Pons (tissue), 1 donor: ENCODE results near the gene LHPP.
A peak's percentile ranks its signal among the peaks of the same experiment; 100 is the strongest.

ENCODE experiments used
- DNase-seq: peaks from one replicate; pipeline ENCODE4 v3.0.0-alpha.2; 2016; ENCODE audit warnings: low spot score

The LHPP gene

DNA sequence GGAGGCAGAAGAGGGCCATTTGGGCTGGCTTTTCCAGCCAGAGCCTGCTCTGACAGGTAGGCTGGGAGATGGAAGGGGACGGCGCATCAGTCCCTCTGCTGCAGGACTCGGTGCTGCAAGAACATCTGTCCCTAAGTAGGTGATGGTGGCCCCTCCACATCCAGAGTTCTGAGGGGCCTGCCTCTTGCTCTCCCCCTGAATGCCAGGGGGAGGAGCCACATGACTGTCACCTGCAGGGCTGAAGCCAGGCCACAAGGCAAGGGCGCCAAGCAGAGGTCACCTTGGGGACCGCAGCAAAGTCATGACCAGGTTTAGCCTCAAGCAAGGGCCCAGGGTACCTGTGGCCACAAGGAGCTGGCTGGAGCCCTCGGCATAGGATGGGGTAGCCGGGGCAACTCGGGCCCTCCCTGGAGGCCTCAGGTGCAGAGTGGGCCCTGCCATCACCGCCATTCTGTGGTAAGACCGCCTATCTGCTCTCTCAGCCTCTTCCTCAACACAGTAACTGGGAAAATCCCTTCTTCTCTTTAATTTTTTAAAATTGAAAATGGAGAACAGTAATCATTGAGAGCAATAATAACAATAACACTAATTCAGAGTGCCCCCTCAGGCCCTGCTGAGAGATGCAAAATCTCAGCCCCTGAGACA is 183.3 kb downstream of the LHPP start:
- DNase-seq: no peak

DNA sequence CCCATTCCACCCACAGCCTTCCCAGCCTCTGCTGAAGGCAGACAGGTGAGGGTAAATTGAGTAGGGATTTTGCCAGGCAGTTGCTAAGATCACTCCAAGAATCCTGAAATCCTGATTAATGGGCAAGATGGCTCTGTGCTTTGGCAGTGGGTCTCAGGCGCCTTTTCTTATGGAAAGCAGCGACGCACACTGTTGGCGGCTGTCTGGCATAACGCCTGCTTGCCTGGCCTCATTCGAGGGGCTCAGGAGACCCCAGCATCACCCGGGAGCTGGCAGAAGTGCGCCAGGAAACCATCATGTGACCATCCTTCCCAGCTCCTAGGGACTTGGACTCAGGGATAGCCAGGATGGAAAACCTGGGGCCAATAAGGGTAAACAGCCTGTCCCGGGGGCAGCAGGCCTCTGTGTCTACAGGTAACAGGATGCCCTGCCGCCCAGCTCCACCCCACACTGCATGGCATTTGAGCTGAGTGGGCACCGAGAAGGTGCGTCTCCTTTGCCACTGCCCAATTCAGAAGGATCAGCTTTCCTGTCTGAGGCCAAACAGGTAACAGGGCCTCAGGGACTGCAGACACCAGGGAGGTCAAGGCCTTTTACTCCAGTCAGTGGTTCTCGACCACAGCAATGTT is 184.0 kb downstream of the LHPP start:
- DNase-seq: no peak

DNA sequence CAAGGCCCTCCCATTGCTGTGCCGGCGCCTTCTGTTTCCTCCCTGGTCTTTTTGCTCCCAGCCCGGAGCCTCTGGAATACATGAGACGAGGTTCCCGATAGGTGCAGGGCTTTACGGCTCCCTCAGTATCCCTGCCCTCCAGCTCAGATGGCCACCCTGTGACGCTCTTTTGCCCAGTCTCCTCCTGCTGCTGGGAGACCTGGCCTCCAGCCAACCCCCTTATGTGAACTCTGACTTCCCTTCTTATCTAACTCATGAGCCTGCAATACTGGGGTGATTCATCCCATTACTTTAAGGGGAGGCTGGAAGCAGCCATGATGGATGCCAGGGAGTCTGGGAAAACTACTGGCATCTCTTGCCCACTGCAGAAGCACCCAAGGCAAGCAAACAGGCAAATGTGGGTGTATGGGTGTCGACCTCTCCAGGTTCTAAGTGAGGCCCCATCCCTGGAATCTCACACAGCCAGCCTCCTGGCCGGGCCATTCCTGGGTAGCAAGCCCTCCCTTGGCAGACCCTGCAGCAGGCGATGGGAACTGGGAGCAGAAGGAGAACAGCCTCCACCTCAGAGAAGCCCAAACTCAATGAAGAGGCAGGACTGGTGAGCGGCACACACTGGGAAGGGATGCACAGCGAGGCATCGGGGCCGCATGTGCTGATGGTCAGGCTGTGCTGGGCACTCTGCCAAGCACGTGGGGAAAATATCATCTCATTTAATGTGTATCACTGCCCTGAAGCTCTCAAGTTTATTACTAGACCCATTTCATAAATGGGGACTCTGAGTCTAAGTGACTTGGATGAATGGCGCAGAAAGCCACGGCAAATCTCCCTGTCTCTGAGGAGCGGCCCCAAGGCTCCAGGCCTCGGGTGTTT is 185.1 kb downstream of the LHPP start:
- peak; percentile 71 for DNase-seq

DNA sequence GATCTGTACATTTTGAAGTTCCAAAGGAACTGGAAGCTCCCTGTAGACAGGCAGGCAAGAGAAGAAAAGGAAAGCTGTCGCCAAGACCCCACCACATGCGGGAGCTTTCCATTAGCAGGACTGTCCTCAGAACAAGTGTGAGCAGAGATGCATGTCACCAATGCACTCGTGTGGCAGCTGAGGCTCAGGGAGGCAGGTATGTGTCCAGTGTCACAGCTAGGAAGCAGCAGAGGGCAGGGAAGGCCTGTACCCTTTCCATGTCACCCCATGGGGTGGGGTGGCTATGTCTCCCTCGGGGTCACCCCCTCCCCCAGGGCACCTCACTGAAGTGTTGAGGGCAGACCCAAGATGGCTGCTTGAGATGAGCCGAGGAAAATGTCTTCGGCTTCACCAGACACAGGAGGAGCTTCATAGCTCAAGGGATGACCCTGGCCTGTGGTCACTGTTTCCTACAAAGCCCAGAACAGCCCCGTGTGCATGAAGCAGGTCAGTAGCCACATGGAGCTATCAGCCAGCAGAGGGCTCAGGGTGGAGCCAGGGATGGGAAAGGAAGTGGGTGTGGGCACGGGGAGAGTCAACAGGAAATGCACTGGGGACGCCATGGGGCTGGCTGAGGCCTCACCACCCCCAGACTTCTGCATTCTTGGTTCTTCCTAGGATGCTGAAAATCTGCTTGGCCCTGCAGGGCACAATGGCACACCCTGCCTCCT is 186.0 kb downstream of the LHPP start:
- DNase-seq: peak; percentile 72

DNA sequence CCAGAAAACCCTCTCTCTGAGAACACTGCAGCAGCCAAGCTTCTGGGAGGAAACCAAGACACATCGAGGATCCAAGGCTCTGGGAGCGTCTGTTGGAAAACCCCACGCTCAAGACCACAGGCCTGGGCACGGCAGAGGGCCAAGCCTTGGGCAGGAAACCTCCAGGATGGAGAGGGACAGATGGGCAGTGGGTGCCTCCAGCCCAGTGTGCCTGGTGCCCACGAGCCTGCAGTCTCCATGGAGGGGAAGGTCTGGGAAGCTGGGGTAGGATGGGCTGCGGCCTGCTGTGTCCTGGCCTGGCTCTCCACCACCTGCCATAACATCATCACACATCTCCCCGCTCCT is 186.5 kb downstream of the LHPP start:
- no peak for DNase-seq

DNA sequence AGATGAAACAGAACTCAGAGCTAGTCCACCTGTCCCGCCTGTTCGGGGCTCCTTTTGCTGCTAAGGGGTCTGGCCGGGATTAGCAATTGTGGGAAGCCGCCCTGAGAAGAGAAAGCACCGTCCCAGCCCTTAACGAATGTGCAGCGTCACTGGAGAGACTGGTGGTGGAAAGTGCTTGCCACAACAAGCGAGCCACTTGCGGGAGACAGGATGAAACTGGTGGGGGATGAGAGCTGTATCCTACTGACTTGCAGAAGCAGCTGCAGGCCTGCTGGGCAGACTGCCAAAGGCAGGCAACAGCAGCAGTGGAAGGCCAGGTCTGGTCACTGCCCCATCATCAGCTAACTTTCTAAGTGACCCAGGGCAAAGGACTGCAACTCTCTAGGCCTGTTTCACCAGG is 187.1 kb downstream of the LHPP start:
- DNase-seq: peak; percentile 94

DNA sequence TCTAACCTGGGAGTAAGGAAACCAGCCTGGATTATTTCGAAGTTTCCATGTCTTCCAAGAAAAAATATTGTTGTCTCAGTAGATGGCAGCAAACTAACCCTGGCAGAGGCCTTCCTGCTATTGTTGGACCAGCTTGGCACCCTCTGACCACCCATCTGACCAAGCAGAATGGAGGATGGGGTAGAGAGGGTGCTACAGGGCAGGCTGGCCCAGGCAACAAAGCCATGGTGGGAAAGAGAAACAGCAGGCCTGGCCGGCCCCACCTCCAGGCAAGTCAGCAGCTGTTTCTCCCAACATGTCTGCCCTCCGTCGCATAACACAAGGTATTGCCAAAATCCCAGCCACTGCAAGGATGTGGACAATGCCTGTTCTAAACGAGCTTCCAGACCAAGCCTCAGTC is 187.6 kb downstream of the LHPP start:
- peak; percentile 85 for DNase-seq

DNA sequence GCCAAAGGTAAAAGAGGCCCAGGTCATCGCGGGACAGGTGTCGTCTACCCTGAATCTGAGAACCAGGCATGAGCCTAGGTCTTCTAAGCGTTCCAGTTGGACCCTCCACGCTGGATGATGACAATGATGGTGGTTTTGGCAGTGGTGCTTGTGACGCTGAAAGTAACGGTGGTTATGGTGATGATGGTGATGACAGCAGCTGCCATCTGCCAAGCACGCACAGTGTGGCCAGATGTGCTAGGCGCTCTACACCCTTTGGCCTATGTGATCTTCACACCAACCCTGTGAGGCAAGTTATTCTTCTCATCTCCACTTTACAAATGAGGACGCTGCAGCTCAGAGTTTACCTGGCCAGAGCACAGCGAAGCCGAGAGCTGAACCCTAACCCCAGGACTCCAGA is 188.6 kb downstream of the LHPP start:
- DNase-seq: no peak

DNA sequence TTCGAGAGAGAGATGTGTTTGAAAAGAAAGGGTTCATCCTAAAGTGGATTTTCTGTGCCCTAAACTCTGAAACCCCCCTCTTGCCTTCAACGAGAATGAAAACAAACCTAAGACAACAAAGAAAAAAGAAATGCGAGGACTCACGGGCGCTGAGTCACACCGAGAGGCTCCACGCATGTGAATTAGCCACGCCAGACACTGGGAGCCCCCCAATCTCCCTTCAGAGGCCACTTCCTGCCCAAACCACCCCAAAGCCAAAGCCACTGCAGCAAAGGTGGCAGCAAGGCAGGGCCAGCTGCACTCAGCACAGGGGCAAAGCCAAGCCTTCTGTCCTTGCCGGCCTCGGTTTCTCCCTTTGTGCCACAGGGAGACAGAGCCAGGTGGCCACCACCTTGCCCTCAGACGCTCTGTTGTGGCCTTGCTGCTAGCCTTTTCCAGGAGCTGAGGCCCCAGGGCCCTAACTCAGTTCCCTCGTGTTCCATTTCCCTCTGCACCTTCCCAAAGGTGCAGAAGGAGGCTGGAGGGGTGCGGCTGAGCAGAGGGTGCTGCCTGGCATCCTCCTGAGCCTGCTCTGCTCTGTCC is 189.3 kb downstream of the LHPP start:
- no peak for DNase-seq

DNA sequence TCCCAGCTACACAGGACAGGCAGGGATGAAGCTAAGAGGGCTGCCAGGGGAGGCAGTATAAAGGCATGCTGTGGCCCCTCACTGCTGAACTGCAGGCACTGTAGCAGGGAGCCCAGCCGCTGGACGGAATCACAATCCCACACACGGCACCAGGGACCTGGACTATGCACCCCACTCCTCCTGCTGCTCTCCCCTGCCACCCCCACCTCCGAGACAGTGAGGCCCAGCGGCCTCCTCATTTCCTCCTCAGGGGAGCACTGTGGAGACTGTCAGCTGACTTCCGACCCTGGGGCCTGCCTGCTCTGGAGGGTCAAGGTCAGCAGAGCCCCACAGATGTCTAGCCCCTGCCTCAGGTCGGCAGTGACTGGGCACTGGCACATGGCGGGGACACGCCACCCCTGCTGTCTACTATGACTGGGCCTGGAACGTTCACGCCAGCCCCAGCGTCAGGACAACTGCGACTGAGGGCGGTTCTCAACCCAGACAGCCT is 189.8 kb downstream of the LHPP start:
- DNase-seq: no peak

DNA sequence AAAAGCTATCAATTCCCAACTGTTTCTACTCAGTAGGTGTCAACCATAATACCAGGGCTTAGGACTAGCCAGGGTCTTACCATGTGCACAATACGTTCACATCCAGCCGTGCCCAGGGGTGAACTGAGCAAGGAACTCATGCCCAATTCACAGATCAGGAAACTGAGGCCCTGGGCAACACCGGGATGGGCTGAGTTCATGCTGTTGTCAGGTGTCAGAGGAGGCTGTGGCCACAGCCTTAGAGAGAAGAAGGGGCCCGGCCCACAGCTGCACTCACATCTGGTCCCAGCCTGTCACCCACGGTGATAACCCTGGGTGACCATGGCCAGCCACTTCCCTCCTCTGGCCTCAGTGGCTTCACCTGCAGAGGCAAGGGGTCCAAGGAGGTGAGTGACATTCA is 190.6 kb downstream of the LHPP start:
- DNase-seq: no peak

DNA sequence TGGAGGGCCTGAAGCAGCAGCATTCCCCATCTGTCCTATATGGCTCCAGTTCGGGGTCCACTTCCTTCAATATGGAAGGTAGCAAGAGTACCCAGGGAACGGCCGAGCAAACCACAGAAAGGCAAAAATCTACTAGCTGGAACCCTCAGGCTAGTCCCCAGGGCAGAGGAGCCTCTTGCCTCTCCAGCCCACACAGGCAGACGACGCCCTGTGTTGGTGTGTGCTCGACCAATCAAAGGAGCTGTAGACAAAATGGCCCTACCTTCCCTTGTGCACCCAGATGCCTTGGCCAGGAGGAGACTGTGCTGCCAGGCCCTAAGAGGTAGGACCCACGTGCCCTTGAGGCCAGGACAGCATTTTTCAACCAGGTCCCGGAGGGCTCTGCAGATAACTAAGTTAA is 191.1 kb downstream of the LHPP start:
- no peak for DNase-seq

DNA sequence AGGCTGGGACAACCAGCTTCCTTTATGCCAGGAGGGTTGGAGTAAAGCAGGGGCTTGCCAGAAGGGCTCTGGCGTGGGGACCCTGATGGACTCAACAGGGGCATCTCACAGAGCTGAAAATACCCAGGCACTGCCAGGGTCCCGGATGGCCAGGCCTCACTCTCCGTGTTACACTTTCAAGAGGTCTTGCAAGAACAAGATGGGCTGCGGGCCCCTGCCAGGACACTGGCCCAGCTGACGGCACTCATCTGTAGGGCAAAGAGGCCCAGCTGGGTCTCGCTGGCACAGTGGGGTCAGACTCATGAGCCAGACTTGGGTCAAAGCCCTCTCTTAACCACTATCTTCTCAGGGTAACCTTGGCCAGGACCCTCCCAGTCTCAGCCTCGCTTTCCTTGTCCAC is 191.7 kb downstream of the LHPP start:
- DNase-seq: no peak

DNA sequence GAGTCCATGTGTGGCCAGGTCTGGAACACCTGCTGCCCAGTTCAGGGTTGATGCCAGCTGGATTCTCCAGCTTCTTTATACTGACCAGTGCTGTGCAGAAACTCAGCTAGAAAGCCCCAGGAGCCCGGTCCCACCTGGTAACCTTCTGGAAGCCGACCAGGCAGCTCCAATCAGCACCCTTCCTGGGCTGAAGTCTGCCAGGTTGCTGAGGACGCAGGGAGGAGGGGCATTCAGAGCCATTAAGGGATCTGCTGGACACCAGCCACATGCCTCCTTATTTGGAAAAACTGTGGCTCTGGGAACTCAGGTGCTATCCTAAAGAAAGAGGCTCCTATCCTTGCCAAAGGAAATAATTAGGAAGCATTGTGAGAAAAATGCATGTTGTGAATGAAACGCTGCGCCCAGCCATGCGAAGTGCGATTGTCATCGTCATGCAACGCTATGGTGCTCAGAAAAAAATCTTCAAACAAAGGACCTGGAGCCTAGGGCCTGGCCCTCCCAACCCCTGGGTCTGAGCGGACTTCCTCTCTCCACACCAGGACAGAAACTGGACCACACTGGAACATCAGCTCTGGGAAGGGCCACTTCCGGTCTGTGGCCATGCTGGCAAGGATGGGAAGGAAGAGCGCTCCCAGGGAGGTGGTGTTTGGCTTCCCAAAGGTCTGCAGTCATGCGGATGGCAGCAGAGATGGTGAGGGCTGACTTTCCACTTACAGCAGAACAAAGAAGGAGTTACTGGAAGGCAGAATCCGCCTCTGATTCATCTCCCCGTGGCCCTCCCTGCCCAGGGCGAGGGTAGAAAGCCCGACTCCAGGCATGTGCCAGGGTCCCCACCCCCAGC is 192.4 kb downstream of the LHPP start:
- no peak for DNase-seq

DNA sequence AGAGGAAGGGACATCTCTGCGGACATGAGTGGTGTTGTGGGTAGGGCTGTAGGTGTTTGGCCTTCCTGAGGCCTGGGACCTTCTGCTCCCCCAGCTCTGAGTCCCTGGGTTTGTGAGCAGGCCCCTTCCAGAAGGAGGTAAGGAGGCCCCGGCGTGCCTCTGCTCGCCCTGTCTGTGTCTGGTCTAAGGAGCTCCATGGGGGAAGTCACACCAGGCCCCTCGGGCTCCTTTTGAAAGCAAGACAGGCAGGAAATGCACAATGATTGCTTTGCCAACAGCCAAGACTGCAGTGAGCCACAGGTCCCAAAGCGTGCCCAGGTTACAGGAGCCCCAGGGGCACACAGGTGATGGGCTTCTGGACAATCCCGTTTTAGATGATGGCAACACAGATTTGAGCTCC is 193.1 kb downstream of the LHPP start:
- no peak for DNase-seq

DNA sequence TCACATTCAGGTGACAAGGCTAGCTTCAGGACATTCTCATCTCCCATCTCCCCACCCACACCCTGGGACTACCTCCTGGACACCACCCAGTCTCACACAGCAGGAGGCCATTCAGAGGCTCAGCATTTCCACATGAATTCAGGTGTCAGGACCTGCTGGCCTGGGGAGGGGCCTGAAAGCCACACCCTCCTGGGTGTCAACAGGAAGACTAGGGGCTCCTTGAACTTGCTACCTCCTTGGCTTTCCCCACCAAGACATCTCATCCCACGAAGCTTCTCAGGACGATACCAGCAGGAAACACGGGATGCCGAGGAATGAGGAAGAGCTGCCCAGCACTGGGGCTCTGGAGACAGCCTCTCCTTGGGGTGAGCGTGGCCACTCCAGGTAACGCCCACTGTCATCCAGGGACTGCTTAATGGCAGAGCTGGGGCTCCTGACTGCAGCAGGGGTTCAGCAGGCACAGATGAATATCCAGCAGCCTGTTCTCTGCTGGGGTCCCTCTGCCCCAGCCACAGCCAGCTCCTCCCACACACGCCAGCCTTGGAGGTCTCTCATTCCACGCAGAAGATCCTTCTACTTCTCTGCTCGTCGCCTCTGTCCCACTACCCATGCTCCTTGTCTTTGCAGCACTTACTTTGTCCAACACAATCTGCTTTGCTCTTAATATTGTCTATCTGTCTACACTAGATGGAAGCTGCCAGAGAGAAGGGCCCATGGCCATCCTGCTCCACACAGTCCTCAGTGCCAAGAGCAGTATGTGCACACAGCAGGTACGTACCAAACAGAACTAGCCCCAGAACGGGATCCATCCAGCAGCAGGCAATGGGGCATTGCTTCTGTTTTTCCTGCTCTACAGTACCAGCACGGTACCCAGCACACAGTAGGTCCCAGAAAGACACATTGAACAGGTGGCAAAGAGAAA is 193.8 kb downstream of the LHPP start:
- no peak for DNase-seq

DNA sequence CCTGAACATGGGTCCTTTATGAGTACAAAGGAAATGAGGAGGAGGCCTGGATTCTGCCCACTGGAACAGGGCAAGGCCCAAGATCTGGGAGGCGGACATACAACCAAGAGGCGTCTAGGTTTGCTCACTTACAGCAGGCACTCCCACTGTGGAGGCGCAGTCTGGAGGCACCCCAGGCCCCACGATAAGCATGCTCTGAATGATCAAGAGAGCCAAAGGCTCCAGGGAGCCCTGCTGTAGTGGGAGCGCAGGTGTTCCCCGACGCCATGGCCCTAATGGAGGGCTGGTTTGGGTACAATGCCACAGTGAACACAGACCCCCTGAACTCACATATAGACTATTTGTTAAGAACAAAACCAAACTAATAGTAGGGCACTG is 194.5 kb downstream of the LHPP start:
- no peak for DNase-seq

DNA sequence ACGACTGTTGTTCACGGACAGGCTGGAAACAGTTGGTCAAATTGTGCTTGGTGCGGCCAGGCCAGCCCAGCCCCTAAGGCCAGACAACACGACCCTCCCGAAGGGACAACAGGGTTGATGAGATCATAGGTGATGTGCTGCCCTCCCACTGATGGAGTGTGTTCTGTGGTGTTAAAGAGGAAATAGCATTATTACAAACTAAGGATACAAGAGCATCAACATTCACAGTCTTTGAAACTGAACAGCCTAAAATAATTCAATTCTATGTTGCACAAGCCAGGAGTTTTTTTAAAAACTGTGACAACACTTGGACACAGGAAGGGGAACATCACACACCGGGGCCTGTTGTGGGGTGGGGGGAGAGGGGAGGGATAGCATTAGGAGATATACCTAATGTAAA is 194.9 kb downstream of the LHPP start:
- no peak for DNase-seq

DNA sequence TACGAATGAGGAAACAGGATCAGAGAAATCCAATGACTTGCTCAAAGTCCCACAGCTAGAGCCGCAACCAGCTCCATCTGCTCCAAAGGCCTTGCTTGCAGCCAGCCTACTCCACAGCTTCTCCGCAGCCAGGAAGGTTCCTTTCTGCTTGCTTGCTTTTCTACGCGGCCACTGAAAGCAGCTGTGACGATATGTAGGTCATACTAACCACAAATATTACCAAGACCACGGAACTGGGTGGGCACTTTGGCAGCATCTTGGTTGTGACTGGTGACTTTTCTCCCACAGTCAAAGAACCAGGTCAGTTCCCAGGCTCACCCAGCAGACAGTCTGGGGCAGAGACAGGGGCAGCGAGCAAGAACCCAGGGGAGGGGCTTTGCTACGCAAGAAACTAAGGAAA is 196.2 kb downstream of the LHPP start:
- DNase-seq: no peak

DNA sequence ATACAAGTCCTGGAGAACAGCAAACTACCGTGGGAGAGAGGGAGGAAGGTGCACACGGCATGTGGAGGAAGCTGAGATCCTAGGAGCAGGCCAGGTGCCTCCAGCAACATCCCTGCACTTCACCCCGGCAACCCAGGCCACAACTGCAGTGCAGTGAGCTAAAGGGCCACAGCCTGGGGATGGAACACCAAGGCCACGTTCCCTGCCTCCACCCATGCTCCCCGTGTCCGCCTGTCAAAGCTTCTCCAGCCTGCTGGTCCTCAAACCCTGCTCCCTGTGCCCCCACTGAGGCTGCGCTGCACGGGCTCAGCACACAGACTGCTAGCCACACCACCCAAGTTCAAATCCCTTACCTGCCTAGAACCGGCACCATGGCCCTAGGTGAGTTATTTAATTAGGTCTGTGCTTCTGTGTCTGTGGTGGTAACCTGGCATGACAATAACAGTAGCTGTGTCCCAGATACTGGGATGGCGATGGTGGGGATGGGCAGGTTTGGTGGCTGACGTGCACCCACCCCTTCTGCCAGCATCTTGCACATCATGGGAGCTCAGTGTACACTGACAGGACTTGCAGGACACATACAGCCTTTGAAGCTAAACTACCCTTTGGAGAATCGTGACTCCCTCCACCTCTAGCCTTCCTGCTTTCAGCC is 197.1 kb downstream of the LHPP start:
- DNase-seq: no peak
